ENCODE data around the gene RINL.
A peak's percentile ranks its signal among the peaks of the same experiment; 100 is the strongest.

Gene RINL

GRCh38 chr19:38848299-38849146 lies 29.6 kb downstream of the RINL start:
- no peak for DNase-seq

DNA sequence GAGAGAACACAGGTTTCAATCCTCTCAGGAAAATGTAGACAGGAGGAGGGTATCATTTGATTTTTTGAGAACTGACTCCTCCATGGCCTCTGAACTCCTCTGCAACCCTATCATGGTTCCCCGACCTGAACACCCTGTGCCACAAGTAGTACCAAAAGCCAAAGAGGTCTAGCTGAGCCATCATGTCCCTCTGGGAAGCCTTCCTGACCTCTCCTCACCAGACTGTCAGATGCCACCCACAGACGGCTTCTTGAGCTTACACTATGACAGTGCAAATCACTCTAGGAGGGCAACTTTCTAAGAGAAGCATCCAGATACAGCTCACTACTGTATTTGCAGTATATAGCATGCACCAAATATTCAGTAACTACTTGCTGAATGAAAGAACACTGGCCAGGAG lies 32.0 kb downstream of the RINL start:
- no peak for DNase-seq

DNA sequence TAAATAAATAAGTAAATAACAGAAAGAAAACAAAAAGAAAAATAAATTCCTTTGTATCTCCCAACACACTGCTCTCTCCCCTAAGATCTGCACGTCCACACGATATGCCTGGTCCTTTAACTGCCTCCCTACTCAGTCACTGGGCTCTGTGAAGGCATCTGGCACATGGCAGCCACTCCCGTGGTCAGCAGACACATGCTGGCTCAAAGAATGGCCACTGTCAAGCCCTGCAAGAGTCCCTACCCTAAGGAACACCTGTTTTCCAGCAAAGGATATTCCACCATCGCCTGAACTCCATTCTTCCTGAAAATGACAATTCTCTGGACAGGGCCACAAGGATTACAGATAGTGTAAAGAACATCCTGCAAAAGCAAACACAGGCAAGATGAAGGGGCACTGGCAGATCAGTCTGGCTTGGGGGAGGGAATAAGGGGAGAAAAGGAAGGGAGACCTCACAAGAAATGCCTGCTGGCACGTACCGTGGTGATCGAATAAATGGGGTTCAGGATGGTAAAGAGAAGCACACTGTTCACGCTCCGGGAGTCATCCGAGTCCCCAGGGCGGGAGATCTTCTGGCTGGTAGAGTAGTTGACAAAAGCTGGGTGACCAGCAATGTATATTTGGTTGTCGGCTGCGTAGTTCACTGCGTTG lies 32.6 kb downstream of the RINL start:
- no peak for DNase-seq

DNA sequence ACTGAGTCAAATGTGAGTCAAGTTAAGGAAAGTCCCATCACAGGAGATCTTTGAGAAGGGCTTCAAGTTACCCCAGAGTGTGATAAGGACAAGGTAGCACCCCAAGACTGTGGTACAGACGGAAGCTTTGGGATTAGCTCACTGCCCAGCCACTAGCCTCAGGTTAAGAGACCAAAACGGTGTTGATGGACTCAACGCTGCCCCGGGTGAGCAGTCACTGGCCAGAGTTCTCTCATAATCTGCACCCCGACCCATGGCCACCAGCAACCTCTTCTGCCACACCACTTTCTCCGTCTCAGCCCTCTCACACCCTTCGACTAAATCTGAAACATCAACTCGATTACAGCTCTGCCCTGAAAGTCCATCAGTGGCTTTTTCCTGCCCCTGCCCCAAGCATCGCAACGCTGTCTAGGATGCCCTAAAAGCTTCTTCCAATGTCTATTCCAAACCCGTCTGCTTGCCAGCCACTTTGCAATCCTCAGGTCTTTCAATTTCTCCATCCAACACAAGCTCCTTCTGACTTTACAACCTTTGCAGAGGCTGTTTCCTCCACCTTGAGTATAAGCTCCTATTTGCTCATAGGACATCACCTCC lies 33.9 kb downstream of the RINL start:
- DNase-seq, result no peak

- no peak for DNase-seq
These were observed 34.8 kb downstream of the RINL start for GRCh38 chr19:38843175-38843758.

DNA sequence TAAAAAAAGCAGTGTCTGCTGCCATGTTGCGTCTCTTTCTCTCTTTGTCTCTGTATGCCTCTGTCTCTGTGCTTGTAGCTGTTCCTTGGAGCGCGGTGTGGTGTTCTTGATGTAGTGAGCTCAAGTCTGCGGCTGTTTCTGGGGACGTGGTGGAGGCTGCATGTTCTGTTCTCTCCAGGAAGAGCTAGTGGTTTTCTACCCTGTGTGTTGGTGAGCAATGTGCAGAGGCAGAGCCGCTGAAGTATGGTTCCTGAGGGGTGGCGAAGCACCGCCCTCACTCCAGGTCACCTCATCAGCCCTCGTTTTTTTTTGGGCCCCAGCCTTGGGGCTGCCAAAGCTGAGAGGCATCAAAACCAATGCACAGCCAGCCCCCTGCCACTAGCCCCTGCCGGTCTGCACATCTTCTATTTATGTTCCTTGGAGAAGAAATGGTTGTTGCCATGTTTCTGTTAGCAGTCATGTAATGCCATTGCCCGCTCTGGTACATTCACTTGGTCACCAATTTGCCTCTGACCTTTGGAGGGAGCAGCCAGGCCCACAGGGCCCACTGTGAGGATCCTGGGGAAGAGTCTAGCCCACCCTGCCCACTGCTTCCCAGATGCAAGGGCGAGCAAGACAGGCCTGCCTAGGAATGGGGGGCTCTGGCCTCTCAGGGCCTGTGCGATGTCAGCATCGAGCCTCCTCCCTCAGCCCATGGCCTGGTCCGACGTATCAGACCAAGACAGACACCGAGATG lies 35.5 kb downstream of the RINL start:
- DNase-seq, result peak; percentile 55 to 58

DNA sequence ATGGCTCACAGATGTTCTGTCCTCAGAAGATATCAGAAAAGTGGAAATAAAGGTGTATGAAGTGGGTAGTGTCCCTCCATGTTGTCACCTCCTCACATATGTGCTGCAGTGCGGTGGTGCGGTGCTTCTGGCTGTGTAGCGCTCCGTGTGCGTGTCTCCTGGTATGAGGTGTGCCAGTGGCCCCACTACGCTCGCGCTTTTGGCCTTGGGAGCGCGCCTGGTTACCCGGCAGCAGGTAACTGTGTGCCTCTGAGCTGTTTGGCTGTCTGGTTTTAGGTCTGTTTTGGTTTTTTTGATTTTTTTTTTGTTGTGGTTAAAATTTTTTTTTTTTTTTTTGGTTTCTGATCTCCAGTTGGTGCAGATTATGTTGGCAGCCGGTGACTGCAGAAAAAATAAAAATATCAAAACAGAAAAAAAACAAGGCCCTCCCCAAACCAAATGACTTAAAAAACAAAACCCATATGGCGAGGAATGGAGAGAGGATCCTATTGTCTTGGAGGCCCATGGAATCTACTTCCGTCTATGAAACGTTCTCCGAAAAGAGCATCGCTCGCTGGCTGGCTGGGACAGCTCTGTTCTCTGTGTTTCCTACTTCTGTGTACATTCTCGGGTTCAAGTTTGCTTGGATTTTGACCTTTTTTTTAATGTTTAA lies 36.2 kb downstream of the RINL start:
- DNase-seq, result no peak

DNA sequence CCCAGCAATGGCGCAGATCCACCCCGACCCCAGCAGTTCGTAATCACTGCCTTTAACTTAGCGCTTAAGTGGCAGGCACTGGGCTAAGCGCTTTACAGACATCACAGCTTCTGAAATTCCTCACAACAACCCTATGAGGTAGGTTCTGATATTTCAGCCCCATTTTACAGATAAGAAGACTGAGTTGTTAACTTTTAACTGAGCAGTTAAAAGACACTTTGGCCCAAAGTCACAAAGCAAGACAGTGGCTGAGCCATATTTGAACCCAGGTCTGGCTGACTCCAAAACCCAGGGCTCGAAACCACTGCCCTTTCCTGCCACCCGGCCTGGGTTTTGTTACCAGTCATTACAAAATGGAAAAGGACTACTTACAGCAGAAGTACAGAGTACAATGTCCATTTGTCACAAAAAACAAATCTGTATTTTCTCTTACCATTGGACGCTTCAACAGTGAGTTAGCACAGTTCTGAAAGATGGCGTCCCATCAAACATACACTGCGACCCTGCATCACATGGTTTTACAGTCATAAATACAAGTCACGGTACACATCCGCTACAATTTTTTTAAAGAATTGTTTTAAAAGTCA lies 36.8 kb downstream of the RINL start:
- DNase-seq, result no peak

GRCh38 chr19:38840583-38840968 lies 37.5 kb downstream of the RINL start:
- no peak for DNase-seq

- DNase-seq, result no peak
These were observed 38.1 kb downstream of the RINL start for GRCh38 chr19:38839816-38840582.

DNA sequence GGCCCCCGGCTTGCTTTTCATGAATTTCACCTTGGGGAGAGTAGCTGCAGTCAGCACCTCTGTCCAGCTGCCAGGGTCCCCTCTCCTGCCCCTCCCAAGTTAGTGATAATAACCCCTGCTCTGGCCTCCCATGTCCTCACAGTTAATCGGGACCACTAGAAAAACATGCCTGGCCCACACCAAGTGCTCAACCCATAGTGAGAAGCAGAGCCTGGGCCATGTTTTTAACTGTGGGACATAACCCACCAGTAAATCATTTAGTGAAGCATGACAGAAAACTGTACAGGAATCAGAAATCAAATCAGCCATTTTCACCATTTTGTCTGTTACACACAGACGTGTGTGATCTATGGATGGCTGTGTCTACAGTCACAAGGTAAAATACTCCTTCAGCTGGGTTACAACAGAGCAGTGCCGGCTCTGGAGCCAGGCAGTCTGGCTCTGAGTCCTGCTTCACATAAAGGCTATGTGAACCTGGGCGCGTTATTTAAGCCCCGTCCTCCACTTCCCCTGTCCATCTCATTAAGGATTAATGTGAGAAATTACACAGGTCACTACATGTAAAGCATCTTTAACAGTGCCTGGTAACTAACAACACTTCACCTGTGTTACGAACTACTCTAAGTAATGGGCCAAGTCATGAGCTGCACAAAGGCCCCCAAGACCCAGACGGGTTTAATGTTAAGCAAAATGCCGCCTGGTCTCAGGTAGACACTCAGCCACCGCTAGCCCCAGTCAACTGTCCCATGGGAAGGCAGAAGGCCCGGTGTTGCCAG lies 38.9 kb downstream of the RINL start:
- no peak for DNase-seq

- DNase-seq, result peak; percentile 62 to 66
These were observed 39.7 kb downstream of the RINL start for GRCh38 chr19:38838208-38838985.

GRCh38 chr19:38837656-38838121 lies 40.4 kb downstream of the RINL start:
- DNase-seq, result no peak

- no peak for DNase-seq
These were observed 41.0 kb downstream of the RINL start for GRCh38 chr19:38836983-38837626.

GRCh38 chr19:38836159-38836982 lies 41.7 kb downstream of the RINL start:
- no peak for DNase-seq

GRCh38 chr19:38834590-38834989 lies 43.5 kb downstream of the RINL start:
- DNase-seq, result no peak

DNA sequence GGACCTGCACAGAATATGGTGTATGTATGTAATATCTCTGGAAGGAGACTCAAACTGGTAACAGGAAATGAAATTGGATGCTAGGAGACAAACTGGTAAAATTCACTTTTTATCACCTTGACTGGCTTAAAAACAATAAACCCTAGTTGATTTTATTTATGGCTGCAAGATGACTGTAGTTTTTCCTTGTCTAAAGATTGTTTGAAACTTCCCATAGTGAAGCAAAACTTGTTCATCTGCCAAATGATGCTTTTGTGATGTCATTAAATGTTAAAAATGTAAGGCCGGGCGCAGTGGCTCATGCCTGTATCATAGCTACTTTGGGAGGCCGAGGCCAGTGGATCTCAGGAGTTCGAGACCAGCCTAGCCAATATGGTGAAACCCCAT lies 44.0 kb downstream of the RINL start:
- DNase-seq, result no peak

- no peak for DNase-seq
These were observed 45.0 kb downstream of the RINL start for GRCh38 chr19:38833092-38833425.
